Neutrophil (primary cell): ENCODE results near the gene EEF1AKMT1.

ENCODE experiments used
- H3K27ac ChIP-seq: fragments of 200-600 bp; sonication (generic); 2 replicates; pipeline ENCODE4 v1.5.1; 2016; ENCODE audit warnings: mild to moderate bottlenecking, moderate library complexity
- H3K27me3 ChIP-seq: fragments of 200-600 bp; sonication (generic); 2 replicates; pipeline ENCODE4 v1.6.0; 2016; ENCODE audit warnings: mild to moderate bottlenecking
- H3K36me3 ChIP-seq: fragments of 200-600 bp; sonication (generic); 2 replicates; pipeline ENCODE4 v1.5.1; 2017
- H3K4me1 ChIP-seq, 2 experiments: fragments of 200-600 bp in 1 of 2; sonication (generic) in 1 of 2; 1 replicate in 1 of 2; 2 replicates in 1 of 2; pipeline versions ENCODE4 v1.5.1 to v1.6.1; 2013 to 2016; ENCODE audit warnings: low read depth in 1 of 2, low read length in 1 of 2, mild to moderate bottlenecking in 1 of 2, moderate library complexity in 1 of 2; ENCODE audit not compliant: control insufficient read depth in 1 of 2, insufficient read depth in 1 of 2
- H3K4me3 ChIP-seq, 2 experiments: fragments of 200-600 bp in 1 of 2; sonication (generic) in 1 of 2; 1 replicate in 1 of 2; 2 replicates in 1 of 2; pipeline ENCODE4 v1.5.1; 2013 to 2016; ENCODE audit warnings: low read depth in 1 of 2, low read length in 1 of 2, mild to moderate bottlenecking in 1 of 2, moderate library complexity in 1 of 2
- H3K9me3 ChIP-seq: fragments of 200-600 bp; sonication (generic); 2 replicates; pipeline ENCODE4 v1.5.1; 2016
- TF ChIP-seq, protein P1 (sequence below): fragments of 200-600 bp; sonication (generic); IDR thresholded peaks from 2 replicates; pipeline ENCODE4 v1.5.1; 2016; ENCODE audit warnings: antibody characterized with exemption

EEF1AKMT1 gene

DNA sequence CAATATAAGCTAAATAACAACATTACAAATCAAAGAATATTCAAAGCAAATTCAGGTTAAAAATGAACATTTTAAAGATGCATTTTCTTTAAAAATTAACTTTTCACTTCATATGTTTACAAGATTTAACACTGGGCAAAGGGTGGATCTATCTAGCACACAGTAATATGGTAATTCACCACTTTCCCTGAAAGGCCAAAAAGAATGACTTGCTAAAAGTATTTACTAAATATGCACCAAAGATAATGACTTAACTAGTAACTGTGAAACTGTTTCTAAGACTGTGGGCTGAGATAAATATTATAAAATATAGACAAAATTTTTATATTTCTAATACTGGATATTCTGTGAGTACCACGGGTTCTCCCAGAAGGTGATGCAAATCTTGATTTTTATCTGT, 4.5 kb upstream of the EEF1AKMT1 start:
- TF ChIP-seq, protein P1, sequence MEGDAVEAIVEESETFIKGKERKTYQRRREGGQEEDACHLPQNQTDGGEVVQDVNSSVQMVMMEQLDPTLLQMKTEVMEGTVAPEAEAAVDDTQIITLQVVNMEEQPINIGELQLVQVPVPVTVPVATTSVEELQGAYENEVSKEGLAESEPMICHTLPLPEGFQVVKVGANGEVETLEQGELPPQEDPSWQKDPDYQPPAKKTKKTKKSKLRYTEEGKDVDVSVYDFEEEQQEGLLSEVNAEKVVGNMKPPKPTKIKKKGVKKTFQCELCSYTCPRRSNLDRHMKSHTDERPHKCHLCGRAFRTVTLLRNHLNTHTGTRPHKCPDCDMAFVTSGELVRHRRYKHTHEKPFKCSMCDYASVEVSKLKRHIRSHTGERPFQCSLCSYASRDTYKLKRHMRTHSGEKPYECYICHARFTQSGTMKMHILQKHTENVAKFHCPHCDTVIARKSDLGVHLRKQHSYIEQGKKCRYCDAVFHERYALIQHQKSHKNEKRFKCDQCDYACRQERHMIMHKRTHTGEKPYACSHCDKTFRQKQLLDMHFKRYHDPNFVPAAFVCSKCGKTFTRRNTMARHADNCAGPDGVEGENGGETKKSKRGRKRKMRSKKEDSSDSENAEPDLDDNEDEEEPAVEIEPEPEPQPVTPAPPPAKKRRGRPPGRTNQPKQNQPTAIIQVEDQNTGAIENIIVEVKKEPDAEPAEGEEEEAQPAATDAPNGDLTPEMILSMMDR, result no peak
- Histone ChIP-seq H3K9me3 (no peaks in the 10 kb centered on the region), H3K27ac (no peak overlapping the region)

DNA sequence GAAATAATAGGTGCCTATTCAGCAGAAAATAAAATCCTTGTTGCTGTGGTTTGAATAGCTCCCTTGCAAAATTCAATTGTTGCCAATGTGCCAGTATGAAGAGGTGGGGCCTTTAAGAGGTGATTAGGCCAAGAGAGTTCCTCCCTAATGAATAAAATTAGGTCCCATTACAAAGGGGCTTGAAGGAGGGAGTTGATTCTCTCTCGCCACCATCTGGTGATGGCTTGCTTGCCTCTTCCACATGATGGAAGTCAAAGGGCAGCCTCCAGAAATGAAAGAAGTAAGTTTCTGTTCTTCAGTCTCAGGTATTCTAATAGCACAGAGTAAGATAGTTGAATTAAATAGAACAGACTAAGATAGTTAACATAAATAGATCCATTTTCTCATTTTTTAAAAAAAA, 3.0 kb upstream of the EEF1AKMT1 start:
- Histone ChIP-seq H3K9me3 (no peaks in the 10 kb centered on the region), H3K4me3 (no peak overlapping the region), H3K4me1 (peaks cover 11 to 16% of the 10 kb centered on the region in 2 experiments), H3K27ac (no peak overlapping the region), H3K36me3 (no peaks in the 10 kb centered on the region), H3K27me3 (no peaks in the 10 kb centered on the region)
- TF ChIP-seq, protein P1, result no peak

More for the DNA sequence above, 4.5 kb upstream of the EEF1AKMT1 start:
- H3K4me1 ChIP-seq, result peaks cover under 1 to 6% of the 10 kb centered on the region in 2 experiments
- H3K4me3 ChIP-seq, result no peak overlapping the region
- peaks cover 4% of the 10 kb centered on the region for H3K36me3 ChIP-seq
- H3K27me3 ChIP-seq, result no peaks in the 10 kb centered on the region

DNA sequence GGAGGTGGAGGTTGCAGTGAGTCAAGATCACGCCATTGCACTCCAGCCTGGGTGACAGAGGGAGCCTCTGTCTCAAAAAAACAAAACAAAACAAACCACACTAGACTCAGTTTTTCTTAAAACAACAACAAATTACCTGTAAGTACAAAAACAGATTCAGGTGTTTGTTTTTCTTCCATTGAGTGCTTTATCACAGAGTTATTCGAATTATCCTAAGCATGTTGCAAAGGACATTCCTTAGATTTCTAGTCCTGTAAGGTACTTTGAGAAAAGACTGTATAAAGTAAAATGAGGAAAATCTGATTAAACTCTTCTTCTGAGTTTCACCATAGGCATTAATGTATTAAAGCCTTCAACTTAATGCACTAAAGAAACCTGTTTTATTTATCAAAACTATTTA, 2.2 kb upstream of the EEF1AKMT1 start:
- TF ChIP-seq, protein P1, result no peak
- peaks cover 11 to 16% of the 10 kb centered on the region in 2 experiments for H3K4me1 ChIP-seq

DNA sequence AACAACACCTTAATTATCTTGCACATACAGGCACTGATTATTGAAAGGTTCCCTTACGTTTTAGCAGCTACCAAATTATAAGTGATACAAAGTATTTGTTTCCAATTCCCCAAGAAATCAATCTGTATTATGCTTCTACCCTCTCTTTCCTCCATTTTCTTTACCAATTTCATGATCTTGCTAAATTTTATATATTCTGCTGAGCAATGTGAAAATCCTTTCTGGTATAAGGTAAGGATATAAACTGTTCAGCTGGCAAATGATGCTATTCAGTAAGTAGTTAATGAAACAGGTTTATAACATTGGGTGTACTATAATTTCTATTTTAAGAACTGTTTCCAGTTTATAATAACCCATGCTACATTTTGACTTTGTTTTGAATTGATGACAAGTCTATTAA, 985 bp upstream of the EEF1AKMT1 start:
- Histone ChIP-seq H3K9me3 (no peaks in the 10 kb centered on the region), H3K36me3 (no peaks in the 10 kb centered on the region), H3K27ac (no peak overlapping the region), H3K4me3 (no peak overlapping the region), H3K27me3 (no peaks in the 10 kb centered on the region), H3K4me1 (peaks cover 11 to 16% of the 10 kb centered on the region in 2 experiments)
- TF ChIP-seq, protein P1, result no peak

More for the DNA sequence above, 2.2 kb upstream of the EEF1AKMT1 start:
- H3K27ac ChIP-seq, result no peak overlapping the region
- H3K36me3 ChIP-seq, result no peaks in the 10 kb centered on the region
- no peaks in the 10 kb centered on the region for H3K27me3 ChIP-seq
- no peak overlapping the region for H3K4me3 ChIP-seq
- H3K9me3 ChIP-seq, result no peaks in the 10 kb centered on the region

DNA sequence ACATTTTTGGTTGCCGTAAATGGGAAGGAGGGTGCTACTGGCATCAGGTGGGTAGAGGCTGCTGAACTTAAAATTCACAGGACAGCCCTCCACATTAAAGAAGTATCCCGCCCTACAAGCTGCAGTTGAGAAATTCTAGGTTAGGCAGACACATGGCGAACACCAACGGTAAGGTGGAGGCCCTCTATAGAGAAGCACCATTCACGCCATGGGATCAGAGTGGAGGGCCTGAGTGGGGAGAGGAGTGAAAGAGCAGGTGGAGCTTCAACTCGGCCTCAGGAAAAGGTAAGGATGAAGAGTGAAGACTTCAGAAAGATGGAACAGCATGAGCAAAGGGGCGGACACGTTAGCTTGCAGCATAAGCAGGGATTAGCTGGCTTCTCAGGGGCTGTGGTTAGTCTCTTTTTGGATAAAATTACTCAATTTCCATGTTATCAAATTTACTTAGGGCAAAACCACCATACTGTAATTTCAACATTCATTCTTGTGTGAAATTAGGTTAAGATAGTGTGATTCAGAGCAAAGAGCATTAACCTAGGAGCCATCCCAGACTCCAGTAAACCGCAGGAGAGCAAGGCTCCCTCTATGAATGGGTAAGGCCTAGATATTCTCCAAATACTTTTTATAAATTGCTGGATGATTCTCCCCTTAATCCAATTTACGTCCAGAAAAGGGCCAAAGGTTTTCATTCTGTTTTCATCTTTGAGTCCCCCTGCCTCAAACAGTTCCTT, 1.2 kb downstream of the EEF1AKMT1 start:
- Histone ChIP-seq H3K27ac (no peak overlapping the region), H3K4me3 (peak overlapping the region; percentile 78 to 90)
- TF ChIP-seq, protein P1, result no peak

More for the DNA sequence above, 1.2 kb downstream of the EEF1AKMT1 start:
- Histone ChIP-seq H3K27me3 (no peaks in the 10 kb centered on the region), H3K4me1 (peaks cover 11 to 16% of the 10 kb centered on the region in 2 experiments), H3K36me3 (no peaks in the 10 kb centered on the region), H3K9me3 (no peaks in the 10 kb centered on the region)
